ENCODE measurements around the gene PRDM1. TPM values are rescaled to one million over a fixed set of nuclear protein-coding genes. Genes with fewer than 3 reads are reported as not detected.

PRDM1 gene
- total and polyA plus RNA-seq, 12 donors: 0.32 to 11.2 (median 1.9) TPM

GRCh38 chr6:106063448-106063850 is 22.7 kb upstream of the PRDM1 start:
- H3K27ac ChIP-seq: no peak overlapping the region
- no peaks in the 10 kb centered on the region for H3K9me3 ChIP-seq
- no peak overlapping the region for H3K4me3 ChIP-seq
- peaks cover 0 to 9% (median 0%) of the 10 kb centered on the region in 9 donors for H3K4me1 ChIP-seq
- DNase-seq (no peak), ATAC-seq (no peak)
- TF ChIP-seq CTCF (IDR thresholded peaks at IDR 0.05): no peak
- WGBS, 2 donors: 93% methylated on average over 2 of the region's 2 CpGs
- no peaks in the 10 kb centered on the region for H3K36me3 ChIP-seq
- peaks cover 0 to 37% (median 12%) of the 10 kb centered on the region in 7 donors for H3K27me3 ChIP-seq
- intact Hi-C loops (cut with DNase I): no loop called here

- intact Hi-C loops (cut with DNase I): no loop called here
- Histone ChIP-seq H3K4me1 (peaks cover 0 to 9% (median 0%) of the 10 kb centered on the region in 9 donors), H3K27me3 (peaks cover 0 to 44% (median 9%) of the 10 kb centered on the region in 7 donors), H3K27ac (no peak overlapping the region), H3K9me3 (no peaks in the 10 kb centered on the region), H3K36me3 (no peaks in the 10 kb centered on the region), H3K4me3 (no peak overlapping the region)
- DNase-seq (peak in 1 of 2 donors; percentile 23), ATAC-seq (peak; percentile 34 to 92 (median 82))
- no peak for TF ChIP-seq CTCF (IDR thresholded peaks at IDR 0.05)
- WGBS, 2 donors: 27 to 39% methylated on average over 3 of the region's 3 CpGs
These were observed 22.0 kb upstream of the PRDM1 start for GRCh38 chr6:106064142-106064541.

- no peak overlapping the region for H3K4me3 ChIP-seq
- DNase-seq: no peak
- no peaks in the 10 kb centered on the region for H3K9me3 ChIP-seq
- no peak overlapping the region for H3K27ac ChIP-seq
- H3K4me1 ChIP-seq: peaks cover 0 to 13% (median 4%) of the 10 kb centered on the region in 9 donors
- H3K36me3 ChIP-seq: no peaks in the 10 kb centered on the region
- 35 to 78% methylated on average over 1 of the region's 1 CpG for WGBS, 2 donors
- TF ChIP-seq CTCF (IDR thresholded peaks at IDR 0.05): no peak
- ATAC-seq: no peak
- intact Hi-C loops (cut with DNase I): no loop called here
- H3K27me3 ChIP-seq: peaks cover 0 to 47% (median 11%) of the 10 kb centered on the region in 7 donors
These were observed 21.4 kb upstream of the PRDM1 start for GRCh38 chr6:106064756-106065155.

GRCh38 chr6:106066989-106067388 is 19.1 kb upstream of the PRDM1 start:
- DNase-seq: no peak
- ATAC-seq: no peak
- WGBS, 2 donors: 58 to 62% methylated on average over 1 of the region's 1 CpG

More at GRCh38 chr6:106066989-106067388, 19.1 kb upstream of the PRDM1 start:
- no peak overlapping the region for H3K4me3 ChIP-seq
- intact Hi-C loops (cut with DNase I): no loop called here
- no peak for TF ChIP-seq CTCF (IDR thresholded peaks at IDR 0.05)
- no peaks in the 10 kb centered on the region for H3K36me3 ChIP-seq
- peaks cover 0 to 14% (median 6%) of the 10 kb centered on the region in 9 donors for H3K4me1 ChIP-seq
- H3K9me3 ChIP-seq: no peaks in the 10 kb centered on the region
- no peak overlapping the region for H3K27ac ChIP-seq
- H3K27me3 ChIP-seq: peaks cover 0 to 46% (median 15%) of the 10 kb centered on the region in 7 donors

Measured in heart right ventricle (tissue), 16 donors.